Endothelial cell (in vitro differentiated cells): Measurements from ENCODE around the gene FARS2. TPM values are rescaled to one million over a fixed set of nuclear protein-coding genes. Genes with fewer than 3 reads are reported as not detected.

Source experiments
- DNase-seq: peaks from one replicate; pipeline ENCODE4 v3.0.0; 2021; ENCODE audit warnings: low spot score
- H3K27ac Mint-ChIP-seq: one replicate; pipeline ENCODE4 v1.8.0; 2021; ENCODE audit warnings: mixed read lengths, inconsistent platforms; ENCODE audit not compliant: unreplicated experiment
- H3K27me3 Mint-ChIP-seq: one replicate; pipeline ENCODE4 v1.8.0; 2021; ENCODE audit warnings: mild to moderate bottlenecking, moderate library complexity, mixed read lengths, inconsistent platforms; ENCODE audit not compliant: unreplicated experiment
- H3K36me3 Mint-ChIP-seq: one replicate; pipeline ENCODE4 v1.8.0; 2021; ENCODE audit warnings: mild to moderate bottlenecking, low read depth, mixed read lengths, inconsistent platforms; ENCODE audit not compliant: unreplicated experiment
- H3K4me1 Mint-ChIP-seq: one replicate; pipeline ENCODE4 v1.8.0; 2021; ENCODE audit warnings: mild to moderate bottlenecking, mixed read lengths, inconsistent platforms; ENCODE audit not compliant: unreplicated experiment
- H3K4me3 Mint-ChIP-seq: one replicate; pipeline ENCODE4 v1.8.0; 2021; ENCODE audit warnings: mild to moderate bottlenecking, mixed read lengths, inconsistent platforms; ENCODE audit not compliant: unreplicated experiment
- H3K9me3 Mint-ChIP-seq: one replicate; pipeline ENCODE4 v1.8.0; 2021; ENCODE audit warnings: mixed read lengths, inconsistent platforms; ENCODE audit not compliant: unreplicated experiment
- CTCF ChIP-seq: fragments of 200-600 bp; sonication (generic); IDR thresholded peaks from one replicate; pipeline ENCODE4 v1.5.0; 2021; ENCODE audit warnings: antibody characterized with exemption; ENCODE audit not compliant: unreplicated experiment
- total RNA-seq: library from RNA; stranded (reverse); fragmentation: NEBNext Ultra II Directional; extraction: Animal tissue kit (Norgen Biotek cat#: 25700); gene quantifications from one replicate; pipeline ENCODE4 v1.2.1, GENCODE V29; 2021; ENCODE audit not compliant: unreplicated experiment

Gene FARS2
- total RNA-seq, 1 donor from 2014 or later: 17.8 TPM

GRCh38 chr6:5425797-5426196 is 164.5 kb downstream of the FARS2 start:
- no peak for DNase-seq
- Mint-ChIP-seq H3K9me3 (no peaks in the 10 kb centered on the region), H3K27ac (no peak overlapping the region), H3K27me3 (no peaks in the 10 kb centered on the region), H3K36me3 (peaks cover 7% of the 10 kb centered on the region), H3K4me3 (no peak overlapping the region), H3K4me1 (peaks cover 17% of the 10 kb centered on the region)
- no peak for TF ChIP-seq CTCF

GRCh38 chr6:5427586-5427985 is 166.3 kb downstream of the FARS2 start:
- no peak for TF ChIP-seq CTCF
- Mint-ChIP-seq H3K4me3 (no peak overlapping the region), H3K4me1 (peaks cover 28% of the 10 kb centered on the region), H3K27me3 (peaks cover 1% of the 10 kb centered on the region), H3K27ac (no peak overlapping the region), H3K36me3 (no peaks in the 10 kb centered on the region), H3K9me3 (no peaks in the 10 kb centered on the region)
- DNase-seq: no peak

GRCh38 chr6:5433324-5433723 is 172.0 kb downstream of the FARS2 start:
- Mint-ChIP-seq H3K4me3 (no peak overlapping the region), H3K36me3 (no peaks in the 10 kb centered on the region), H3K4me1 (peaks cover 25% of the 10 kb centered on the region), H3K27me3 (peaks cover 2% of the 10 kb centered on the region), H3K27ac (no peak overlapping the region), H3K9me3 (no peaks in the 10 kb centered on the region)
- TF ChIP-seq CTCF: no peak
- DNase-seq: no peak

- no peaks in the 10 kb centered on the region for H3K9me3 Mint-ChIP-seq
- H3K27ac Mint-ChIP-seq: no peak overlapping the region
- no peak for DNase-seq
- peaks cover 27% of the 10 kb centered on the region for H3K4me1 Mint-ChIP-seq
- TF ChIP-seq CTCF: no peak
- H3K27me3 Mint-ChIP-seq: peaks cover 4% of the 10 kb centered on the region
- H3K36me3 Mint-ChIP-seq: no peaks in the 10 kb centered on the region
- H3K4me3 Mint-ChIP-seq: no peak overlapping the region
Observed at GRCh38 chr6:5435449-5435848, 174.1 kb downstream of the FARS2 start.

GRCh38 chr6:5438922-5439584 is 177.7 kb downstream of the FARS2 start:
- H3K9me3 Mint-ChIP-seq: no peaks in the 10 kb centered on the region
- no peak for TF ChIP-seq CTCF

More at GRCh38 chr6:5438922-5439584, 177.7 kb downstream of the FARS2 start:
- no peak for DNase-seq
- Mint-ChIP-seq H3K27ac (no peak overlapping the region), H3K36me3 (no peaks in the 10 kb centered on the region), H3K27me3 (peaks cover 2% of the 10 kb centered on the region), H3K4me1 (peaks cover 21% of the 10 kb centered on the region), H3K4me3 (no peak overlapping the region)
